H9 (cell line): ENCODE results near the gene DAPK2. TPM values are rescaled to one million over a fixed set of nuclear protein-coding genes. Genes with fewer than 3 reads are reported as not detected.

Experiments used
- DNase-seq: peaks from one replicate; pipeline ENCODE4 v3.0.0-alpha.2; 2017
- H2AFZ ChIP-seq: one replicate; pipeline ENCODE4 v1.6.1; 2013; ENCODE audit warnings: mild to moderate bottlenecking, low read length, control low read depth, moderate library complexity
- H2AK5ac ChIP-seq: 2 replicates; pipeline ENCODE4 v1.6.1; 2013; ENCODE audit warnings: low read length, control low read depth, mixed read lengths; ENCODE audit not compliant: insufficient read length
- H2BK120ac ChIP-seq: one replicate; pipeline ENCODE4 v1.6.1; 2013; ENCODE audit warnings: low read depth, mild to moderate bottlenecking, low read length, control low read depth, inconsistent platforms; ENCODE audit not compliant: poor library complexity, severe bottlenecking
- H2BK12ac ChIP-seq: 2 replicates; pipeline ENCODE4 v1.6.1; 2013; ENCODE audit warnings: low read length, control low read depth, mixed read lengths, low read depth; ENCODE audit not compliant: insufficient read length
- H2BK15ac ChIP-seq: 2 replicates; pipeline ENCODE4 v1.6.1; 2013; ENCODE audit warnings: low read depth, low read length, control low read depth
- H2BK20ac ChIP-seq: one replicate; pipeline ENCODE4 v1.6.1; 2013; ENCODE audit warnings: low read depth, mild to moderate bottlenecking, low read length, control low read depth, inconsistent platforms; ENCODE audit not compliant: poor library complexity, severe bottlenecking
- H2BK5ac ChIP-seq: 2 replicates; pipeline ENCODE4 v1.6.1; 2013; ENCODE audit warnings: low read length, control low read depth, mixed read lengths; ENCODE audit not compliant: insufficient read length
- H3K14ac ChIP-seq: 2 replicates; pipeline ENCODE4 v1.6.1; 2013; ENCODE audit warnings: low read length, control low read depth; ENCODE audit not compliant: insufficient read depth
- H3K18ac ChIP-seq: 2 replicates; pipeline ENCODE4 v1.6.1; 2013; ENCODE audit warnings: low read depth, mild to moderate bottlenecking, mixed read lengths, low read length, control low read depth; ENCODE audit not compliant: insufficient read length
- H3K23ac ChIP-seq: 2 replicates; pipeline ENCODE4 v1.6.1; 2013; ENCODE audit warnings: low read length, control low read depth, mixed read lengths, low read depth; ENCODE audit not compliant: insufficient read length
- H3K23me2 ChIP-seq: 2 replicates; pipeline ENCODE4 v1.6.1; 2013; ENCODE audit warnings: low read depth, mild to moderate bottlenecking, mixed read lengths, low read length, control low read depth; ENCODE audit not compliant: insufficient read length, poor library complexity, severe bottlenecking
- H3K27ac ChIP-seq: 2 replicates; pipeline ENCODE4 v1.5.1; 2013; ENCODE audit warnings: low read length, control low read depth, mixed read lengths, low read depth; ENCODE audit not compliant: insufficient read length
- H3K27me3 ChIP-seq: 2 replicates; pipeline ENCODE4 v1.6.1; 2013; ENCODE audit warnings: low read length, control low read depth, inconsistent platforms; ENCODE audit not compliant: insufficient read depth
- H3K4ac ChIP-seq: 2 replicates; pipeline ENCODE4 v1.6.1; 2013; ENCODE audit warnings: low read depth, mild to moderate bottlenecking, control low read depth, inconsistent platforms, low read length, moderate library complexity
- H3K4me1 ChIP-seq: 2 replicates; pipeline ENCODE4 v1.6.1; 2013; ENCODE audit warnings: low read length, control low read depth, inconsistent platforms; ENCODE audit not compliant: insufficient read depth
- H3K4me2 ChIP-seq: 2 replicates; pipeline ENCODE4 v1.6.1; 2013; ENCODE audit warnings: low read length, control low read depth, mixed read lengths; ENCODE audit not compliant: insufficient read length, insufficient read depth
- H3K56ac ChIP-seq: 2 replicates; pipeline ENCODE4 v1.6.1; 2013; ENCODE audit warnings: low read depth, mild to moderate bottlenecking, mixed read lengths, low read length, control low read depth; ENCODE audit not compliant: insufficient read length
- H3K79me1 ChIP-seq: 2 replicates; pipeline ENCODE4 v1.6.1; 2013; ENCODE audit warnings: low read depth, mild to moderate bottlenecking, moderate library complexity, low read length, control low read depth, inconsistent platforms; ENCODE audit not compliant: insufficient read depth, poor library complexity, severe bottlenecking
- H3K79me2 ChIP-seq: 2 replicates; pipeline ENCODE4 v1.6.1; 2013; ENCODE audit warnings: low read length, control low read depth, inconsistent platforms; ENCODE audit not compliant: insufficient read depth
- H3K9ac ChIP-seq: 2 replicates; pipeline ENCODE4 v1.6.1; 2013; ENCODE audit warnings: low read length, control low read depth, mixed read lengths; ENCODE audit not compliant: insufficient read length; ENCODE audit errors: extremely low read depth
- H3K9me3 ChIP-seq: one replicate; pipeline ENCODE4 v1.6.1; 2013; ENCODE audit warnings: low read depth, low read length, inconsistent platforms; ENCODE audit not compliant: control insufficient read depth
- H3T11ph ChIP-seq: one replicate; pipeline ENCODE4 v1.6.1; 2013; ENCODE audit warnings: mild to moderate bottlenecking, low read length, control low read depth, inconsistent platforms
- H4K20me1 ChIP-seq: one replicate; pipeline ENCODE4 v1.6.1; 2013; ENCODE audit not compliant: control insufficient read depth, insufficient read length, insufficient read depth
- H4K5ac ChIP-seq: 2 replicates; pipeline ENCODE4 v1.6.1; 2013; ENCODE audit warnings: low read depth, mild to moderate bottlenecking, mixed read lengths, low read length, control low read depth; ENCODE audit not compliant: insufficient read length
- H4K8ac ChIP-seq: replicated peaks from 2 replicates; pipeline ENCODE4 v1.6.1; 2013; ENCODE audit warnings: low read length, control low read depth, mixed read lengths, low read depth; ENCODE audit not compliant: insufficient read length
- H4K91ac ChIP-seq: 2 replicates; pipeline ENCODE4 v1.6.1; 2013; ENCODE audit warnings: low read depth, mild to moderate bottlenecking, moderate library complexity, mixed read lengths, low read length, control low read depth; ENCODE audit not compliant: insufficient read length
- H3K27ac Mint-ChIP-seq, 3 experiments: 2 replicates in 2 of 3; 3 replicates in 1 of 3; pipeline ENCODE4 v1.8.0; 2020 to 2021; ENCODE audit warnings: mixed read lengths in 3 of 3, mild to moderate bottlenecking in 1 of 3, moderate library complexity in 1 of 3
- H3K27me3 Mint-ChIP-seq: 2 replicates; pipeline ENCODE4 v1.8.0; 2021; ENCODE audit warnings: low read depth, mild to moderate bottlenecking, moderate library complexity, mixed read lengths
- H3K36me3 Mint-ChIP-seq, 3 experiments: 2 replicates in 2 of 3; 3 replicates in 1 of 3; pipeline ENCODE4 v1.8.0; 2020 to 2021; ENCODE audit warnings: low read depth in 3 of 3, mixed read lengths in 3 of 3; ENCODE audit not compliant: insufficient read depth in 1 of 3
- H3K4me1 Mint-ChIP-seq, 2 experiments: 2 replicates each; pipeline ENCODE4 v1.8.0; 2020; ENCODE audit warnings: mixed read lengths in 2 of 2
- H3K4me3 Mint-ChIP-seq, 2 experiments: 2 replicates in 1 of 2; 3 replicates in 1 of 2; pipeline ENCODE4 v1.8.0; 2020 to 2021; ENCODE audit warnings: mild to moderate bottlenecking in 2 of 2, mixed read lengths in 2 of 2, moderate library complexity in 1 of 2
- H3K9me3 Mint-ChIP-seq, 2 experiments: 2 replicates in 1 of 2; 3 replicates in 1 of 2; pipeline ENCODE4 v1.8.0; 2020; ENCODE audit warnings: mild to moderate bottlenecking in 2 of 2, mixed read lengths in 2 of 2, moderate library complexity in 1 of 2
- CTCF ChIP-seq: fragments of 200-600 bp; sonication (generic); conservative IDR thresholded peaks from 3 replicates; pipeline ENCODE4 v1.8.0; 2021; ENCODE audit warnings: antibody characterized with exemption, mild to moderate bottlenecking
- WGBS: extraction: QIAGEN DNeasy Blood & Tissue Kit; methylation state at CpG from one replicate; pipeline ENCODE4 v1.1.7; 2013; ENCODE audit warnings: missing lambda C conversion rate, low lambda C conversion rate, mixed read lengths; ENCODE audit not compliant: insufficient read length; ENCODE audit errors: extremely low coverage; 5-methylcytosine and 5-hydroxymethylcytosine counted together
- total RNA-seq: library from RNA; stranded (reverse); gene quantifications from 2 replicates; pipeline ENCODE4 v1.2.1, GENCODE V29; 2021

The DAPK2 gene
- total RNA-seq, 1 experiment from 2014 or later: 3.5 TPM

GRCh38 chr15:64066451-64066850, 20.2 kb upstream of the DAPK2 start:
- no peak overlapping the region for H4K91ac ChIP-seq

More at GRCh38 chr15:64066451-64066850, 20.2 kb upstream of the DAPK2 start:
- Histone ChIP-seq H3K79me2 (no peaks in the 10 kb centered on the region), H3K79me1 (no peaks in the 10 kb centered on the region), H3K27ac (no peak overlapping the region), H3K4ac (no peak overlapping the region), H3K56ac (no peak overlapping the region), H3K9me3 (no peaks in the 10 kb centered on the region), H3K18ac (no peak overlapping the region), H4K5ac (no peak overlapping the region), H2AFZ (no peak overlapping the region), H3K4me1 (no peaks in the 10 kb centered on the region), H3K14ac (no peak overlapping the region), H2BK12ac (no peak overlapping the region), H4K8ac (no peak overlapping the region), H3T11ph (no peak overlapping the region), H2BK5ac (no peak overlapping the region), H3K23ac (no peak overlapping the region), H3K9ac (no peak overlapping the region), H3K4me2 (no peak overlapping the region), H2BK15ac (no peak overlapping the region), H3K23me2 (no peaks in the 10 kb centered on the region), H3K27me3 (no peaks in the 10 kb centered on the region), H2BK20ac (no peak overlapping the region), H2BK120ac (no peak overlapping the region), H2AK5ac (no peak overlapping the region), H4K20me1 (no peaks in the 10 kb centered on the region)
- H3K27ac Mint-ChIP-seq: no peak overlapping the region
- no peaks in the 10 kb centered on the region for H3K9me3 Mint-ChIP-seq
- no peaks in the 10 kb centered on the region for H3K27me3 Mint-ChIP-seq
- peaks cover 0 to 5% (median 0%) of the 10 kb centered on the region in 3 experiments; a peak in 5 of 7 replicates for H3K36me3 Mint-ChIP-seq
- TF ChIP-seq CTCF: no peak
- no CpG with 5 or more reads among the region's 1 CpG for WGBS
- peaks cover 3 to 4% of the 10 kb centered on the region in 2 experiments; a peak in 3 of 4 replicates for H3K4me1 Mint-ChIP-seq
- H3K4me3 Mint-ChIP-seq: no peak overlapping the region
- DNase-seq: no peak
